Activated naive CD8-positive, alpha-beta T cell (primary cell): ENCODE results near the gene CCNH.

Source experiments
- H3K27ac Mint-ChIP-seq: one replicate; pipeline ENCODE4 v1.8.0; 2021; ENCODE audit warnings: mixed read lengths
- H3K27me3 Mint-ChIP-seq: one replicate; pipeline ENCODE4 v1.8.0; 2021; ENCODE audit warnings: mixed read lengths
- H3K36me3 Mint-ChIP-seq: one replicate; pipeline ENCODE4 v1.8.0; 2021; ENCODE audit warnings: mixed read lengths
- H3K4me1 Mint-ChIP-seq: one replicate; pipeline ENCODE4 v1.8.0; 2021; ENCODE audit warnings: low read depth, mixed read lengths
- H3K4me3 Mint-ChIP-seq: one replicate; pipeline ENCODE4 v1.8.0; 2021; ENCODE audit warnings: mild to moderate bottlenecking, mixed read lengths
- H3K9me3 Mint-ChIP-seq: one replicate; pipeline ENCODE4 v1.8.0; 2021; ENCODE audit warnings: low read depth, mixed read lengths

Gene CCNH

GRCh38 chr5:87392801-87393200 is 19.9 kb downstream of the CCNH start:
- peak overlapping the region; percentile 78 for H3K27ac Mint-ChIP-seq
- H3K4me3 Mint-ChIP-seq: no peak overlapping the region
- H3K36me3 Mint-ChIP-seq: peaks cover 7% of the 10 kb centered on the region
- H3K4me1 Mint-ChIP-seq: peaks cover 28% of the 10 kb centered on the region
- no peaks in the 10 kb centered on the region for H3K27me3 Mint-ChIP-seq
- no peaks in the 10 kb centered on the region for H3K9me3 Mint-ChIP-seq

GRCh38 chr5:87392170-87392569 is 20.6 kb downstream of the CCNH start:
- Mint-ChIP-seq H3K4me1 (peaks cover 27% of the 10 kb centered on the region), H3K36me3 (peaks cover 7% of the 10 kb centered on the region), H3K27ac (peak overlapping the region; percentile 78), H3K4me3 (no peak overlapping the region), H3K27me3 (no peaks in the 10 kb centered on the region), H3K9me3 (no peaks in the 10 kb centered on the region)

GRCh38 chr5:87390576-87391199 is 22.0 kb downstream of the CCNH start:
- H3K27me3 Mint-ChIP-seq: no peaks in the 10 kb centered on the region
- no peak overlapping the region for H3K4me3 Mint-ChIP-seq
- no peaks in the 10 kb centered on the region for H3K9me3 Mint-ChIP-seq
- H3K27ac Mint-ChIP-seq: peak overlapping the region; percentile 34
- H3K36me3 Mint-ChIP-seq: peaks cover 7% of the 10 kb centered on the region
- peaks cover 24% of the 10 kb centered on the region for H3K4me1 Mint-ChIP-seq

GRCh38 chr5:87390075-87390474 is 22.7 kb downstream of the CCNH start:
- peaks cover 22% of the 10 kb centered on the region for H3K4me1 Mint-ChIP-seq
- no peaks in the 10 kb centered on the region for H3K9me3 Mint-ChIP-seq
- H3K36me3 Mint-ChIP-seq: peaks cover 7% of the 10 kb centered on the region
- no peak overlapping the region for H3K4me3 Mint-ChIP-seq
- no peaks in the 10 kb centered on the region for H3K27me3 Mint-ChIP-seq
- peak overlapping the region; percentile 86 for H3K27ac Mint-ChIP-seq

GRCh38 chr5:87389296-87390034 is 23.3 kb downstream of the CCNH start:
- Mint-ChIP-seq H3K27ac (peak overlapping the region; percentile 86), H3K4me1 (peaks cover 20% of the 10 kb centered on the region), H3K9me3 (no peaks in the 10 kb centered on the region), H3K36me3 (peaks cover 6% of the 10 kb centered on the region), H3K27me3 (no peaks in the 10 kb centered on the region), H3K4me3 (no peak overlapping the region)

GRCh38 chr5:87388129-87388528 is 24.6 kb downstream of the CCNH start:
- Mint-ChIP-seq H3K27ac (peak overlapping the region; percentile 61), H3K9me3 (no peaks in the 10 kb centered on the region), H3K4me3 (no peak overlapping the region), H3K36me3 (peaks cover 3% of the 10 kb centered on the region), H3K4me1 (peaks cover 19% of the 10 kb centered on the region), H3K27me3 (no peaks in the 10 kb centered on the region)

- no peaks in the 10 kb centered on the region for H3K27me3 Mint-ChIP-seq
- H3K4me1 Mint-ChIP-seq: peaks cover 17% of the 10 kb centered on the region
- H3K4me3 Mint-ChIP-seq: no peak overlapping the region
- H3K27ac Mint-ChIP-seq: peak overlapping the region; percentile 42
- no peaks in the 10 kb centered on the region for H3K36me3 Mint-ChIP-seq
- H3K9me3 Mint-ChIP-seq: no peaks in the 10 kb centered on the region
These were observed 26.9 kb downstream of the CCNH start for GRCh38 chr5:87385802-87386201.

- H3K4me1 Mint-ChIP-seq: peaks cover 8% of the 10 kb centered on the region
- H3K27ac Mint-ChIP-seq: no peak overlapping the region
- H3K36me3 Mint-ChIP-seq: peaks cover 5% of the 10 kb centered on the region
- no peaks in the 10 kb centered on the region for H3K9me3 Mint-ChIP-seq
- H3K4me3 Mint-ChIP-seq: no peak overlapping the region
- no peaks in the 10 kb centered on the region for H3K27me3 Mint-ChIP-seq
These were observed 29.5 kb downstream of the CCNH start for GRCh38 chr5:87383216-87383615.

GRCh38 chr5:87382224-87382623 is 30.5 kb downstream of the CCNH start:
- H3K4me1 Mint-ChIP-seq: peaks cover 8% of the 10 kb centered on the region
- no peak overlapping the region for H3K27ac Mint-ChIP-seq
- peaks cover 5% of the 10 kb centered on the region for H3K36me3 Mint-ChIP-seq
- no peaks in the 10 kb centered on the region for H3K9me3 Mint-ChIP-seq
- H3K27me3 Mint-ChIP-seq: no peaks in the 10 kb centered on the region
- no peak overlapping the region for H3K4me3 Mint-ChIP-seq

- H3K4me3 Mint-ChIP-seq: no peak overlapping the region
- peak overlapping the region; percentile 11 for H3K27ac Mint-ChIP-seq
- no peaks in the 10 kb centered on the region for H3K4me1 Mint-ChIP-seq
- no peaks in the 10 kb centered on the region for H3K27me3 Mint-ChIP-seq
- peaks cover 7% of the 10 kb centered on the region for H3K36me3 Mint-ChIP-seq
- H3K9me3 Mint-ChIP-seq: no peaks in the 10 kb centered on the region
These were observed 40.0 kb downstream of the CCNH start for GRCh38 chr5:87372705-87373104.

- H3K27ac Mint-ChIP-seq: no peak overlapping the region
- no peaks in the 10 kb centered on the region for H3K27me3 Mint-ChIP-seq
- no peaks in the 10 kb centered on the region for H3K9me3 Mint-ChIP-seq
- H3K36me3 Mint-ChIP-seq: peaks cover 5% of the 10 kb centered on the region
- peaks cover 13% of the 10 kb centered on the region for H3K4me1 Mint-ChIP-seq
- H3K4me3 Mint-ChIP-seq: no peak overlapping the region
These were observed 43.3 kb downstream of the CCNH start for GRCh38 chr5:87369431-87369830.

- peaks cover 7% of the 10 kb centered on the region for H3K36me3 Mint-ChIP-seq
- H3K9me3 Mint-ChIP-seq: no peaks in the 10 kb centered on the region
- no peak overlapping the region for H3K4me3 Mint-ChIP-seq
- no peak overlapping the region for H3K27ac Mint-ChIP-seq
- H3K27me3 Mint-ChIP-seq: no peaks in the 10 kb centered on the region
- peaks cover 21% of the 10 kb centered on the region for H3K4me1 Mint-ChIP-seq
These were observed 44.1 kb downstream of the CCNH start for GRCh38 chr5:87368601-87369000.

GRCh38 chr5:87367243-87367642 is 45.5 kb downstream of the CCNH start:
- Mint-ChIP-seq H3K9me3 (no peaks in the 10 kb centered on the region), H3K27me3 (no peaks in the 10 kb centered on the region), H3K4me1 (peaks cover 26% of the 10 kb centered on the region), H3K27ac (no peak overlapping the region), H3K36me3 (peaks cover 7% of the 10 kb centered on the region), H3K4me3 (no peak overlapping the region)

- no peaks in the 10 kb centered on the region for H3K27me3 Mint-ChIP-seq
- no peak overlapping the region for H3K27ac Mint-ChIP-seq
- no peaks in the 10 kb centered on the region for H3K9me3 Mint-ChIP-seq
- H3K36me3 Mint-ChIP-seq: peaks cover 5% of the 10 kb centered on the region
- peaks cover 39% of the 10 kb centered on the region for H3K4me1 Mint-ChIP-seq
- H3K4me3 Mint-ChIP-seq: no peak overlapping the region
These were observed 51.1 kb downstream of the CCNH start for GRCh38 chr5:87361536-87362213.

- Mint-ChIP-seq H3K4me3 (no peak overlapping the region), H3K9me3 (no peaks in the 10 kb centered on the region), H3K4me1 (peaks cover 37% of the 10 kb centered on the region), H3K27ac (no peak overlapping the region), H3K27me3 (no peaks in the 10 kb centered on the region), H3K36me3 (peaks cover 5% of the 10 kb centered on the region)
These were observed 51.7 kb downstream of the CCNH start for GRCh38 chr5:87361031-87361445.
